ENCODE measurements around the gene SPRED2.

SPRED2 gene

DNA sequence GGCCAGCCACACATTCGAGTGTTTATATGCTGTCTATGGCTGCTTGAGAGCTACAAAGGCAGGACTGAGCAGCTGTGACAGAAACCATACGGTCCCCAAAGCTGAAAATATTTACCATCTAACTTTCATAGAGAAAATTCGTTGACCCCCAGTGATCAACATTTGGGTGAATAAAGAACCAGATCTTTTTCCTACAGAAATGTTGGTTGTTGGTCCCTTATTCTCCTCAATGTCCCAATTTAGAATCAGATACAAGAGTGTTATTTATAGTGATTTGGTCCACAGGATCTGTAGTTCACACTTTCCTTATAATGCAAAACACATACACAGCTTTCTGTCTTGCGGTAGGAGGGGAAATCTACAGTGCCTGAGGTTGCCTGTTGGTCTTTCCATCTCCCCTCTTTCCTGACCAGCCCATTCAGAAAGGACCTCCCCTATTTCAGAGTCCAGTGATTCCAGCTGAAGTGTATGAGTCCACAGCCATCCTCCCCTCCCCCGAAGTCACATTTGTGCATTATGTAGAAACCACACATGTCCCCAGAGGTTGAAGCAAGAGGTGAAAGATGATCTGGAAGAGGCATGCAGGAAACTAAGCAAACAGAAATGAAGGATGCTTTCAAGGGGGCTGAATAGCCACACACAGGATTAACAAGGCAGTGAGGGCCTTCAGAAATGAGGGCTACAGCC is 61.9 kb downstream of the SPRED2 start:
- TF ChIP-seq, protein P1, sequence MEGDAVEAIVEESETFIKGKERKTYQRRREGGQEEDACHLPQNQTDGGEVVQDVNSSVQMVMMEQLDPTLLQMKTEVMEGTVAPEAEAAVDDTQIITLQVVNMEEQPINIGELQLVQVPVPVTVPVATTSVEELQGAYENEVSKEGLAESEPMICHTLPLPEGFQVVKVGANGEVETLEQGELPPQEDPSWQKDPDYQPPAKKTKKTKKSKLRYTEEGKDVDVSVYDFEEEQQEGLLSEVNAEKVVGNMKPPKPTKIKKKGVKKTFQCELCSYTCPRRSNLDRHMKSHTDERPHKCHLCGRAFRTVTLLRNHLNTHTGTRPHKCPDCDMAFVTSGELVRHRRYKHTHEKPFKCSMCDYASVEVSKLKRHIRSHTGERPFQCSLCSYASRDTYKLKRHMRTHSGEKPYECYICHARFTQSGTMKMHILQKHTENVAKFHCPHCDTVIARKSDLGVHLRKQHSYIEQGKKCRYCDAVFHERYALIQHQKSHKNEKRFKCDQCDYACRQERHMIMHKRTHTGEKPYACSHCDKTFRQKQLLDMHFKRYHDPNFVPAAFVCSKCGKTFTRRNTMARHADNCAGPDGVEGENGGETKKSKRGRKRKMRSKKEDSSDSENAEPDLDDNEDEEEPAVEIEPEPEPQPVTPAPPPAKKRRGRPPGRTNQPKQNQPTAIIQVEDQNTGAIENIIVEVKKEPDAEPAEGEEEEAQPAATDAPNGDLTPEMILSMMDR (IDR thresholded peaks at IDR 0.05; ENCODE audit: low read depth, low read length, poor library complexity, severe bottlenecking) = no peak
- TF ChIP-seq EZH2phosphoT487 (IDR thresholded peaks at IDR 0.05; ENCODE audit: borderline replicate concordance, low read length) = no peak
- Histone ChIP-seq H3F3A (ENCODE audit: control insufficient read depth, insufficient read depth) (peaks cover 26% of the 10 kb centered on the region), H3K4me1 (ENCODE audit: control insufficient read depth, low read length) (peaks cover 99% of the 10 kb centered on the region), H3K4me3 (ENCODE audit: low read length) (peak overlapping the region; percentile 64), H3K9me2 (replicated peaks; ENCODE audit: control insufficient read depth, low read length) (no peaks in the 10 kb centered on the region), H3K79me2 (ENCODE audit: control insufficient read depth, low read length) (peaks cover 75% of the 10 kb centered on the region), H3K27me3 (ENCODE audit: control insufficient read depth, low read length) (no peaks in the 10 kb centered on the region), H3K4me2 (ENCODE audit: low read length) (peak overlapping the region; percentile 87), H3K27ac (ENCODE audit: low read depth, low read length) (peak overlapping the region; percentile 66), H3K36me3 (ENCODE audit: control insufficient read depth, low read length) (0 out of 2 replicates have a peak, but pooled peaks cover 4% of the 10 kb centered on the region), H3K9me3 (ENCODE audit: control insufficient read depth, insufficient read depth, low read length) (no peaks in the 10 kb centered on the region), H4K20me1 (ENCODE audit: control insufficient read depth, insufficient read depth, low read depth, low read length) (no peaks in the 10 kb centered on the region)

DNA sequence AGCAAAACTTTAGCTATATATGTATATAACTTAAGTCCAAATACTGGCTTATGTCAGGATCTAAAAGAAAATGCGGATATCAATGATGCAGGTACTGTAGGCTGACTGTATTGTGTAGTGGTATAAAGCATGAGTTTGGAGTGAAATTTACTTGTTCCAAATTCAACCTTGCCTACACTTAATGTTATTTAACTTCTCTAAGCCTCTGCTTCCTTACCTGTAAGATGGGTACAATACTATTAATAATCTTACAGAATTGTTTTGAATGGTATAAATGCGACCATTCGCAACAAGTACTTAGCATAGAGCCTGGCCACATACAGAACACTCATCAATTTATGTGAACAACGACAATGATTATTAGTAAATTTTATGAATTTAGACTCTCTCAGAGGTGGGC is 62.4 kb downstream of the SPRED2 start:
- Histone ChIP-seq H3K4me2 (ENCODE audit: low read length) (peak overlapping the region; percentile 87), H3K4me1 (ENCODE audit: control insufficient read depth, low read length) (peaks cover 100% of the 10 kb centered on the region), H3K4me3 (ENCODE audit: low read length) (peak overlapping the region; percentile 64), H3K79me2 (ENCODE audit: control insufficient read depth, low read length) (peaks cover 76% of the 10 kb centered on the region), H3K9me3 (ENCODE audit: control insufficient read depth, insufficient read depth, low read length) (no peaks in the 10 kb centered on the region), H3K36me3 (ENCODE audit: control insufficient read depth, low read length) (0 out of 2 replicates have a peak, but pooled peaks cover 1% of the 10 kb centered on the region), H4K20me1 (ENCODE audit: control insufficient read depth, insufficient read depth, low read depth, low read length) (no peaks in the 10 kb centered on the region), H3F3A (ENCODE audit: control insufficient read depth, insufficient read depth) (peaks cover 32% of the 10 kb centered on the region), H3K9me2 (replicated peaks; ENCODE audit: control insufficient read depth, low read length) (no peaks in the 10 kb centered on the region), H3K27me3 (ENCODE audit: control insufficient read depth, low read length) (no peaks in the 10 kb centered on the region), H3K27ac (ENCODE audit: low read depth, low read length) (peak overlapping the region; percentile 66)
- no peak for TF ChIP-seq EZH2phosphoT487 (IDR thresholded peaks at IDR 0.05; ENCODE audit: borderline replicate concordance, low read length)
- TF ChIP-seq, protein P1 (IDR thresholded peaks at IDR 0.05; ENCODE audit: low read depth, low read length, poor library complexity, severe bottlenecking) = no peak

DNA sequence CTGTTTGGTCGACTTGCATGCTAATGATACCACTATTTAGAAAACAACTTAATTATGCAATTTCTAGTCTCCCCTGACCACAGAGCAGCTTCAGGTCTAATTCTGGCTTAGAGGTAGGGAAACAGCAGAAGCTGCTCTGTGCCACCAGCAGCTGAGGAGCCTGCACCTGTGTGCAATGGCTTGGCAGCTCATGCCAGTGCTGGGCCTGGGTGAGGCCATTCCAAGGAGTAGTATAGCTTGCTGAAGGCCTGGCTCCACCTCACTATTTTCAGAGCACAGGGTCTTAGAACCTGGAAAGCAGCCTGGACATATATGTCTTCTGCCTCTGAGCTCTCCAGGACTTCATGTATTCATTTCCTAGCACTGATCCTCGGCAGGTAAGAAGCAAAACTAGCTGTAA is 62.8 kb downstream of the SPRED2 start:
- peaks cover 72% of the 10 kb centered on the region for H3K79me2 ChIP-seq (ENCODE audit: control insufficient read depth, low read length)

More for the DNA sequence above, 62.8 kb downstream of the SPRED2 start:
- Histone ChIP-seq H3K4me3 (ENCODE audit: low read length) (no peak overlapping the region), H3K27me3 (ENCODE audit: control insufficient read depth, low read length) (no peaks in the 10 kb centered on the region), H3K9me3 (ENCODE audit: control insufficient read depth, insufficient read depth, low read length) (no peaks in the 10 kb centered on the region), H3K4me1 (ENCODE audit: control insufficient read depth, low read length) (peaks cover 100% of the 10 kb centered on the region), H3K4me2 (ENCODE audit: low read length) (peak overlapping the region; percentile 87), H3K36me3 (ENCODE audit: control insufficient read depth, low read length) (no peaks in the 10 kb centered on the region), H3K27ac (ENCODE audit: low read depth, low read length) (peak overlapping the region; percentile 66; the same call in 1 of the 2 replicates), H4K20me1 (ENCODE audit: control insufficient read depth, insufficient read depth, low read depth, low read length) (no peaks in the 10 kb centered on the region), H3F3A (ENCODE audit: control insufficient read depth, insufficient read depth) (peaks cover 35% of the 10 kb centered on the region), H3K9me2 (replicated peaks; ENCODE audit: control insufficient read depth, low read length) (no peaks in the 10 kb centered on the region)
- TF ChIP-seq, protein P1 (IDR thresholded peaks at IDR 0.05; ENCODE audit: low read depth, low read length, poor library complexity, severe bottlenecking) = no peak
- no peak for TF ChIP-seq EZH2phosphoT487 (IDR thresholded peaks at IDR 0.05; ENCODE audit: borderline replicate concordance, low read length)
